ENCODE data around the gene MYLK4.

MYLK4 gene

GRCh38 chr6:2656460-2657079 lies 94.2 kb downstream of the MYLK4 start:
- no peak for DNase-seq (ENCODE audit: low read depth)

- no peak for DNase-seq (ENCODE audit: low read depth)
Measured at GRCh38 chr6:2655844-2656433, 94.8 kb downstream of the MYLK4 start.

GRCh38 chr6:2653369-2654032 lies 97.2 kb downstream of the MYLK4 start:
- no peak for DNase-seq (ENCODE audit: low read depth)

GRCh38 chr6:2652611-2653010 lies 98.1 kb downstream of the MYLK4 start:
- no peak for DNase-seq (ENCODE audit: low read depth)

GRCh38 chr6:2651961-2652360 lies 98.8 kb downstream of the MYLK4 start:
- no peak for DNase-seq (ENCODE audit: low read depth)

- DNase-seq (ENCODE audit: low read depth), result no peak
Measured at GRCh38 chr6:2651536-2651935, 99.2 kb downstream of the MYLK4 start.

GRCh38 chr6:2646346-2646745 lies 104.4 kb downstream of the MYLK4 start:
- no peak for DNase-seq (ENCODE audit: low read depth)

GRCh38 chr6:2643935-2644539 lies 106.7 kb downstream of the MYLK4 start:
- no peak for DNase-seq (ENCODE audit: low read depth)

GRCh38 chr6:2643130-2643529 lies 107.6 kb downstream of the MYLK4 start:
- DNase-seq (ENCODE audit: low read depth), result no peak

GRCh38 chr6:2641044-2641725 lies 109.5 kb downstream of the MYLK4 start:
- no peak for DNase-seq (ENCODE audit: low read depth)

- DNase-seq (ENCODE audit: low read depth), result no peak
Measured at GRCh38 chr6:2640551-2640950, 110.2 kb downstream of the MYLK4 start.

- DNase-seq (ENCODE audit: low read depth), result no peak
Measured at GRCh38 chr6:2639896-2640295, 110.8 kb downstream of the MYLK4 start.

GRCh38 chr6:2639167-2639566 lies 111.6 kb downstream of the MYLK4 start:
- no peak for DNase-seq (ENCODE audit: low read depth)

GRCh38 chr6:2636672-2637071 lies 114.0 kb downstream of the MYLK4 start:
- no peak for DNase-seq (ENCODE audit: low read depth)

- DNase-seq (ENCODE audit: low read depth), result no peak
Measured at GRCh38 chr6:2635911-2636310, 114.8 kb downstream of the MYLK4 start.

GRCh38 chr6:2634139-2634964 lies 116.4 kb downstream of the MYLK4 start:
- peak; percentile 93 for DNase-seq (ENCODE audit: low read depth)

GRCh38 chr6:2633736-2634135 lies 117.0 kb downstream of the MYLK4 start:
- DNase-seq (ENCODE audit: low read depth), result no peak

GRCh38 chr6:2632976-2633584 lies 117.6 kb downstream of the MYLK4 start:
- no peak for DNase-seq (ENCODE audit: low read depth)

GRCh38 chr6:2632368-2632767 lies 118.4 kb downstream of the MYLK4 start:
- peak; percentile 30 for DNase-seq (ENCODE audit: low read depth)

GRCh38 chr6:2630891-2631571 lies 119.7 kb downstream of the MYLK4 start:
- peak; percentile 87 for DNase-seq (ENCODE audit: low read depth)

- DNase-seq (ENCODE audit: low read depth), result peak; percentile 99
Measured at GRCh38 chr6:2630359-2630758, 120.4 kb downstream of the MYLK4 start.
